Activated CD8-positive, alpha-beta T cell treated with anti-CD3 and anti-CD28 coated beads for 36 hours (primary cell): ENCODE measurements around the gene ATP2A3. TPM values are rescaled to one million over a fixed set of nuclear protein-coding genes. Genes with fewer than 3 reads are reported as not detected.

Source experiments
- ATAC-seq: fragments of 200-7000 bp; cut with Tn5 transposase; one replicate; pipeline ENCODE4 v1.10.0; 2021; ENCODE audit warnings: mild to moderate bottlenecking, moderate library complexity
- CTCF ChIA-PET: fragments of 350-600 bp; sonication (Branson Sonifier 250); formaldehyde crosslinking; loops from one replicate; lab custom pipeline; 2021; ENCODE audit warnings: antibody characterized with exemption; lab: Charles Lee
- POLR2A ChIA-PET: fragments of 350-600 bp; sonication (Branson Sonifier 250); formaldehyde crosslinking; loops from one replicate; lab custom pipeline; 2021; ENCODE audit warnings: antibody characterized with exemption; lab: Charles Lee
- DNase-seq: peaks from one replicate; pipeline ENCODE4 v3.0.0-alpha.2; 2020
- H3K27ac Mint-ChIP-seq: one replicate; pipeline ENCODE4 v1.8.0; 2021; ENCODE audit warnings: mild to moderate bottlenecking, mixed read lengths
- H3K27me3 Mint-ChIP-seq: one replicate; pipeline ENCODE4 v1.8.0; 2021; ENCODE audit warnings: mixed read lengths
- H3K36me3 Mint-ChIP-seq: one replicate; pipeline ENCODE4 v1.8.0; 2021; ENCODE audit warnings: low read depth, mixed read lengths
- H3K4me1 Mint-ChIP-seq: one replicate; pipeline ENCODE4 v1.8.0; 2021; ENCODE audit warnings: low read depth, mixed read lengths
- H3K4me3 Mint-ChIP-seq: one replicate; pipeline ENCODE4 v1.8.0; 2021; ENCODE audit warnings: mild to moderate bottlenecking, moderate library complexity, mixed read lengths
- H3K9me3 Mint-ChIP-seq: one replicate; pipeline ENCODE4 v1.8.0; 2021; ENCODE audit warnings: mixed read lengths
- intact Hi-C: fragments of 100-400 bp; cut with micrococcal nuclease; formaldehyde crosslinking; loops from one replicate; pipeline ENCODE4 v1.10.0; 2022
- total RNA-seq, 2 experiments: library from RNA; stranded (reverse); gene quantifications; one replicate each; pipeline ENCODE4 v1.2.3, GENCODE V29; 2021
- TF ChIP-seq, protein P1 (sequence below): fragments of 200-600 bp; IDR thresholded peaks from one replicate; pipeline ENCODE4 v1.8.0; 2022; ENCODE audit warnings: antibody characterized with exemption, mild to moderate bottlenecking

ATP2A3 gene
- total RNA-seq, 2 experiments from 2014 or later: 113 to 117 TPM

DNA sequence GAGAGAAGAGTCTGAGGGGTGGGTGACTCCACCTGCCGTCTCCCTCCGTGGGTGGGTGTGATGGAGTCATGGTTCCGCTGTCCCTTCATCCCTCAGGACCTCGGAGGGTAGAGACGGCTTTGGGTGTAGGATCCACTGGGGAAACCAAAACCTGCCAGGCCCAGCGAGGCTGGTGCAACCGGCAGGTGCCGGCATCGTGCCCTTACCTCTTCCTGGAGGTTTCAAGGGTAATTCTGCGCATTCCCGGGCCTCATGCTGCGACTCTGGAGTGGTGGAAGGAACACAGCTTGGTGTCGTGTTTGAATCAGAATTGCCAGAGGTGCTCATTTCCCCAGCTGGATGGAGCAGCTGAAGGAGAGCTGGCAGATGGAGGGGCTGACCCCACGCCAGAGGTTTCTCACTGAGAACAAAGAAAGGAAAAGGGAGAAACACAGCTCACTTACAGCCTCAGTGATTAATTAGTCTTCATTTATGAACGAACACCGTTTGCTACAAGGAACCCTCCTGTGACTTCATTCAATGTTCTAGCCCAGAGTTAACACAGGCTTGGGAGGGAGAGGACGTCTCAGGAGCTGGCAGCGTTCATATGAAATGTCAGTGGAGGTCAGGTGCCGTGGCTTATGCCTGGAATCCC, 16.3 kb upstream of the ATP2A3 start:
- TF ChIP-seq, protein P1, sequence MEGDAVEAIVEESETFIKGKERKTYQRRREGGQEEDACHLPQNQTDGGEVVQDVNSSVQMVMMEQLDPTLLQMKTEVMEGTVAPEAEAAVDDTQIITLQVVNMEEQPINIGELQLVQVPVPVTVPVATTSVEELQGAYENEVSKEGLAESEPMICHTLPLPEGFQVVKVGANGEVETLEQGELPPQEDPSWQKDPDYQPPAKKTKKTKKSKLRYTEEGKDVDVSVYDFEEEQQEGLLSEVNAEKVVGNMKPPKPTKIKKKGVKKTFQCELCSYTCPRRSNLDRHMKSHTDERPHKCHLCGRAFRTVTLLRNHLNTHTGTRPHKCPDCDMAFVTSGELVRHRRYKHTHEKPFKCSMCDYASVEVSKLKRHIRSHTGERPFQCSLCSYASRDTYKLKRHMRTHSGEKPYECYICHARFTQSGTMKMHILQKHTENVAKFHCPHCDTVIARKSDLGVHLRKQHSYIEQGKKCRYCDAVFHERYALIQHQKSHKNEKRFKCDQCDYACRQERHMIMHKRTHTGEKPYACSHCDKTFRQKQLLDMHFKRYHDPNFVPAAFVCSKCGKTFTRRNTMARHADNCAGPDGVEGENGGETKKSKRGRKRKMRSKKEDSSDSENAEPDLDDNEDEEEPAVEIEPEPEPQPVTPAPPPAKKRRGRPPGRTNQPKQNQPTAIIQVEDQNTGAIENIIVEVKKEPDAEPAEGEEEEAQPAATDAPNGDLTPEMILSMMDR: no peak
- no peak for ATAC-seq
- ChIA-PET CTCF (interaction anchor here (0.6 to 1.3 kb wide), 2 partner anchors 67 to 135 kb away, joined by 3 read pairs; partner anchors contain the start of gene NCBP3), POLR2A (no interaction called here)
- H3K27ac Mint-ChIP-seq: no peak overlapping the region
- no peaks in the 10 kb centered on the region for H3K36me3 Mint-ChIP-seq
- H3K4me1 Mint-ChIP-seq: peaks cover 10% of the 10 kb centered on the region
- peaks cover 2% of the 10 kb centered on the region for H3K27me3 Mint-ChIP-seq
- no peak for DNase-seq
- no peak overlapping the region for H3K4me3 Mint-ChIP-seq
- no peaks in the 10 kb centered on the region for H3K9me3 Mint-ChIP-seq
- intact Hi-C loops: no loop called here

DNA sequence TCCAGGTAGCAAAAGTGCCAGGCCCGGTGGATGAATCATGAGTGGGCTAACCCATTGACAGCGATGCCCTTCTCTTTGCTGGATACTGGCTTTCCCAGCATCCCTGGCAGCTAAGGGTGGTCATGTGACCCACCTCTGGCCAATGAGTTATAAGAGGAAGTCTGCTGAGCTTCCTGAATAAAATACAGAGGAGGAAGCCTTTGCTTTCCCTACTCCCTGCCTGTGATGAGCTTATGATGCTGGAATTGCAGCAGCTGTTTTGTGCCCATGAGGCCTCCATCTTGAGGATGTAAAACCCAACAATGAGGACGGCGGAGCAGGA, 15.0 kb upstream of the ATP2A3 start:
- Mint-ChIP-seq H3K27me3 (no peaks in the 10 kb centered on the region), H3K27ac (no peak overlapping the region), H3K4me3 (no peak overlapping the region), H3K9me3 (no peaks in the 10 kb centered on the region), H3K36me3 (no peaks in the 10 kb centered on the region), H3K4me1 (peaks cover 10% of the 10 kb centered on the region)
- ChIA-PET POLR2A (interaction anchor here (1.4 kb wide), 1 partner anchor 21 kb away, joined by 3 read pairs; no protein-coding TSS in a partner anchor), CTCF (interaction anchor here (0.5 to 1.7 kb wide), 5 partner anchors 65 to 152 kb away, joined by 3 to 5 read pairs (median 3); partner anchors contain the start of gene NCBP3)
- intact Hi-C loops: no loop called here
- DNase-seq: no peak
- TF ChIP-seq, protein P1: no peak
- no peak for ATAC-seq

DNA sequence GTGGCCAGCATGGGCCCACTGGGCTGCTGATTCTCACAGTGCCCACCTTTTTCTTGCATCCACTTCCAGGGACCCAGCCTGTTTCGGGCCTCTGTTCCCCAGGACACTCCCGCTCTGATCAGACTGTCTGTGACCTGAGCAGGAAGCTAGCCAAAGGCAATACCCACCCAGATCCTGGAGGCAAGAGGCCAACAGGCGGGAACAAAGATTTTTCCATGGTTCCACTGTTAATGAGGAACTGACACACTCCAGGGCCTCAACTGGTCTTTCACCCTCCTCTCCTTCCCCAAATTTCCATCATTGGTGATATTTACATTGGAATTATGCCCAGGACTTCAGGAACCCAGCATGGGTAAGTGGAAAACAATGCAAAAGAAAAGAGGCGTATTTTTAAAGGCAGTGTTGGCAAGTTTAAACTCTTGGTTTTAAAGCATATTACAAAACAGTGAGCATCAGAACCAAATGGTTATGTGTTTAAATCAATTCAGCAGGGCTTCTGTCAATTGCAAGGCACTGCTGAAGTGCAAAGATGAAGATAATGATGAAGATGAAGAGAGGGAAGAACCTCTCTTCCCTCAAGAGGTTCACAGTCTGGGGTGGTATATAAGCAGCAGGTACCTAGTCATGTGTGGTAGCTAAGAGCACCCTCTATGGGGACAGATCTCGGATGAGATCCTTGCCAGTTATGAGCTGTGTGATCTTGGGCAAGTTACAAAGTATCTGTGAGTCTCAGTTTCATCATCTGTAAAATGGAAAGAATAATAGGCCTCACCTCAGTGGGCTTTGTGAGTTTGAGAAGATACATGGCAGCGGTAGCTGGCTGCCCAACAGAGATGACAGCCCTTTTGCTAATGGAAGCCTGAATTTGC, 14.4 kb upstream of the ATP2A3 start:
- Mint-ChIP-seq H3K9me3 (no peaks in the 10 kb centered on the region), H3K27ac (no peak overlapping the region)

DNA sequence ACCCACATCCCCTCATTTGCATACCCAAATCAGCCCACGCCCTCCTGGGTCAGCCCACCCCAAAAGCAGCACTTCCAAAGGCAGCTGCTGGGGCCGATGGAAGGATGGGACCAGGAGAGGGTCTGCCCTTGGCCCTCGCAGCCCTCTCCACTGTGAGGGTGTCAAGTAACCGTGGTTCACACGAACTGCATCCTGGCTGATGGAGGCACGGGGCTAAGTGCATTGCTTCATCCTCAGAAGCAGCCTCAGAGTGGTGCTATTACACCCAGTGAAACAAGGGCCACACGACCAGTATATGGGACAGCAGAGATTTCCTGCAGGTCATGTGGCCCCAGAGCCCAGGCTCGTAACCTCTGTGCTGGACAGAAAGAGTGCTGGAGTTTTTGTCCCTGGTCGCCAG, 13.2 kb upstream of the ATP2A3 start:
- ATAC-seq (no peak), DNase-seq (no peak)
- Mint-ChIP-seq H3K27ac (no peak overlapping the region), H3K27me3 (no peaks in the 10 kb centered on the region), H3K9me3 (no peaks in the 10 kb centered on the region), H3K4me3 (no peak overlapping the region), H3K36me3 (no peaks in the 10 kb centered on the region), H3K4me1 (peaks cover 12% of the 10 kb centered on the region)
- POLR2A ChIA-PET: no interaction called here
- CTCF ChIA-PET: interaction anchor here (2.3 kb wide), 1 partner anchor 63 kb away, joined by 6 read pairs; no protein-coding TSS in a partner anchor
- TF ChIP-seq, protein P1: no peak
- intact Hi-C loops: no loop called here

More for the DNA sequence above, 14.4 kb upstream of the ATP2A3 start:
- ATAC-seq (no peak), DNase-seq (no peak)
- ChIA-PET CTCF (interaction anchor here (0.6 to 1.7 kb wide), 5 partner anchors 65 to 330 kb away, joined by 3 to 5 read pairs (median 3); partner anchors contain the start of gene NCBP3), POLR2A (interaction anchor here (1.4 kb wide), 1 partner anchor 22 kb away, joined by 3 read pairs; no protein-coding TSS in a partner anchor)
- Mint-ChIP-seq H3K36me3 (no peaks in the 10 kb centered on the region), H3K27me3 (no peaks in the 10 kb centered on the region), H3K4me3 (no peak overlapping the region), H3K4me1 (peaks cover 5% of the 10 kb centered on the region)
- intact Hi-C loops: no loop called here
- TF ChIP-seq, protein P1: no peak
